Thyroid gland (tissue), 4 donors: ENCODE results near the gene DTD1. TPM values are rescaled to one million over a fixed set of nuclear protein-coding genes. Genes with fewer than 3 reads are reported as not detected.

Experiments
- DNase-seq, 2 donors: peaks; one replicate each; pipeline ENCODE4 v3.0.0-alpha.2; 2019
- H3K27ac ChIP-seq, 3 donors: fragments of 200-600 bp; sonication (generic); 1 replicate in 2 of 3; 2 replicates in 1 of 3; pipeline ENCODE4 v1.5.1; 2016 to 2019; ENCODE audit warnings: mild to moderate bottlenecking in 1 of 3, moderate library complexity in 1 of 3
- H3K27me3 ChIP-seq: fragments of 200-600 bp; sonication (generic); one replicate; pipeline ENCODE4 v1.5.1; 2019
- H3K36me3 ChIP-seq, 2 donors: fragments of 200-600 bp; sonication (generic); one replicate each; pipeline ENCODE4 v1.5.1; 2016 to 2019
- H3K4me1 ChIP-seq, 2 donors: fragments of 200-600 bp; sonication (generic); one replicate each; pipeline ENCODE4 v1.5.1; 2017 to 2019
- H3K4me3 ChIP-seq, 3 donors: fragments of 200-600 bp; sonication (generic); replicated peaks in 1 of 3; 1 replicate in 2 of 3; 2 replicates in 1 of 3; pipeline ENCODE4 v1.5.1; 2016; ENCODE audit warnings: mild to moderate bottlenecking in 1 of 3
- H3K9me3 ChIP-seq: fragments of 200-600 bp; sonication (generic); one replicate; pipeline ENCODE4 v1.5.1; 2017
- CTCF ChIP-seq, 6 experiments: fragments of 200-600 bp in 3 of 6; fragments of 450-650 bp in 3 of 6; sonication (generic) in 3 of 6; IDR thresholded peaks; one replicate each; pipeline ENCODE4 v1.5.1; 2016 to 2019; ENCODE audit warnings: antibody characterized with exemption in 6 of 6, mild to moderate bottlenecking in 2 of 6, inconsistent platforms in 1 of 6, moderate library complexity in 1 of 6
- POLR2A ChIP-seq, 2 donors: fragments of 450-650 bp; IDR thresholded peaks; one replicate each; pipeline ENCODE4 v1.6.1; 2017; ENCODE audit warnings: antibody characterized with exemption in 2 of 2, mild to moderate bottlenecking in 2 of 2, moderate library complexity in 1 of 2
- WGBS, 2 donors: methylation state at CpG; one replicate each; pipeline ENCODE4 v1.1.5; 2017; 5-methylcytosine and 5-hydroxymethylcytosine counted together
- intact Hi-C: fragments of 100-400 bp; cut with DNase I; formaldehyde crosslinking; loops from one replicate; pipeline ENCODE4 v1.15.1; 2023
- total RNA-seq, 4 donors: library from RNA; depleted of rRNA; stranded (reverse); fragments of >200 nt; gene quantifications; one replicate each; pipeline ENCODE4 v1.2.3, GENCODE V29; 2016

DTD1 gene
- total RNA-seq, 4 donors from 2014 or later = 42.7 to 57.6 (median 52.4) TPM

- no peak overlapping the region for H3K4me3 ChIP-seq
- WGBS, 2 donors = 97 to 98% methylated on average over 6 of the region's 6 CpGs
- intact Hi-C loops = no loop called here
- no peaks in the 10 kb centered on the region for H3K4me1 ChIP-seq
- H3K36me3 ChIP-seq = no peaks in the 10 kb centered on the region
- DNase-seq = no peak
- TF ChIP-seq CTCF (IDR thresholded peaks at IDR 0.05) (no peak), POLR2A (IDR thresholded peaks at IDR 0.05) (no peak)
- no peak overlapping the region for H3K27ac ChIP-seq
- no peaks in the 10 kb centered on the region for H3K9me3 ChIP-seq
- no peaks in the 10 kb centered on the region for H3K27me3 ChIP-seq
These were observed 146.8 kb downstream of the DTD1 start for GRCh38 chr20:18734525-18735189.

- 98% methylated on average over 4 of the region's 4 CpGs for WGBS, 2 donors
- Histone ChIP-seq H3K36me3 (no peaks in the 10 kb centered on the region), H3K27ac (no peak overlapping the region), H3K9me3 (no peaks in the 10 kb centered on the region), H3K27me3 (no peaks in the 10 kb centered on the region), H3K4me3 (no peak overlapping the region), H3K4me1 (no peaks in the 10 kb centered on the region)
- intact Hi-C loops = no loop called here
- TF ChIP-seq CTCF (IDR thresholded peaks at IDR 0.05) (no peak), POLR2A (IDR thresholded peaks at IDR 0.05) (no peak)
- DNase-seq = no peak
These were observed 149.3 kb downstream of the DTD1 start for GRCh38 chr20:18737140-18737539.

GRCh38 chr20:18738055-18738454, 150.2 kb downstream of the DTD1 start:
- WGBS, 2 donors = 98% methylated on average over 5 of the region's 5 CpGs
- DNase-seq = no peak
- H3K27ac ChIP-seq = no peak overlapping the region

GRCh38 chr20:18738888-18739287, 151.0 kb downstream of the DTD1 start:
- no peak for TF ChIP-seq POLR2A (IDR thresholded peaks at IDR 0.05)
- no peak for TF ChIP-seq CTCF (IDR thresholded peaks at IDR 0.05)
- Histone ChIP-seq H3K27ac (no peak overlapping the region), H3K4me1 (peaks cover 0 to 3% of the 10 kb centered on the region in 2 donors), H3K27me3 (no peaks in the 10 kb centered on the region), H3K9me3 (no peaks in the 10 kb centered on the region), H3K36me3 (no peaks in the 10 kb centered on the region), H3K4me3 (no peak overlapping the region)
- DNase-seq = no peak
- intact Hi-C loops = no loop called here
- WGBS, 2 donors = 92 to 100% methylated on average over 2 of the region's 2 CpGs

More at GRCh38 chr20:18738055-18738454, 150.2 kb downstream of the DTD1 start:
- TF ChIP-seq POLR2A (IDR thresholded peaks at IDR 0.05) (no peak), CTCF (IDR thresholded peaks at IDR 0.05) (no peak)
- Histone ChIP-seq H3K4me3 (no peak overlapping the region), H3K4me1 (no peaks in the 10 kb centered on the region), H3K9me3 (no peaks in the 10 kb centered on the region), H3K27me3 (no peaks in the 10 kb centered on the region), H3K36me3 (no peaks in the 10 kb centered on the region)
- intact Hi-C loops = no loop called here

- H3K27ac ChIP-seq = no peak overlapping the region
These were observed 151.9 kb downstream of the DTD1 start for GRCh38 chr20:18739751-18740166.

More at GRCh38 chr20:18739751-18740166, 151.9 kb downstream of the DTD1 start:
- Histone ChIP-seq H3K9me3 (no peaks in the 10 kb centered on the region), H3K4me1 (peaks cover 0 to 5% of the 10 kb centered on the region in 2 donors), H3K27me3 (no peaks in the 10 kb centered on the region), H3K4me3 (no peak overlapping the region), H3K36me3 (peaks cover 0 to under 1% of the 10 kb centered on the region in 2 donors)
- intact Hi-C loops = no loop called here
- DNase-seq = no peak
- 61 to 72% methylated on average over 4 of the region's 4 CpGs for WGBS, 2 donors
- no peak for TF ChIP-seq CTCF (IDR thresholded peaks at IDR 0.05)
- TF ChIP-seq POLR2A (IDR thresholded peaks at IDR 0.05) = no peak
